HG02981 (cell line): ENCODE measurements around the gene C22orf31.
"Not testable (repeated sequence)": the region's sequence is repeated elsewhere in the genome, so short reads cannot be mapped to it uniquely, and the experiment has no call there.

Experiments
- ATAC-seq: cut with Tn5 transposase; IDR thresholded peaks from one replicate; pipeline ENCODE4 v1.9.1; 2021; ENCODE audit warnings: mild to moderate bottlenecking, moderate library complexity; ENCODE audit not compliant: unreplicated experiment

The C22orf31 gene

GRCh38 chr22:29061773-29062172 lies at the start of gene C22orf31:
TSS of gene C22orf31 (minus strand) at chr22:29061831. CDS start at chr22:29061792, 39 bp downstream.
- no peak for ATAC-seq

- ATAC-seq: no peak
These were observed 49.3 kb upstream of the C22orf31 start for GRCh38 chr22:29110946-29111345.

GRCh38 chr22:29109822-29110221 lies 48.2 kb upstream of the C22orf31 start:
- ATAC-seq: no peak

GRCh38 chr22:29108137-29108536 lies 46.5 kb upstream of the C22orf31 start:
- no peak for ATAC-seq

- no peak for ATAC-seq
These were observed 45.2 kb upstream of the C22orf31 start for GRCh38 chr22:29106839-29107238.

- no peak for ATAC-seq
These were observed 43.8 kb upstream of the C22orf31 start for GRCh38 chr22:29105468-29105867.

GRCh38 chr22:29103121-29103520 lies 41.5 kb upstream of the C22orf31 start:
- no peak for ATAC-seq

GRCh38 chr22:29102300-29102699 lies 40.7 kb upstream of the C22orf31 start:
- no peak for ATAC-seq

GRCh38 chr22:29098296-29098695 lies 36.7 kb upstream of the C22orf31 start:
- no peak for ATAC-seq

- ATAC-seq: no peak
These were observed 35.4 kb upstream of the C22orf31 start for GRCh38 chr22:29096736-29097669.

GRCh38 chr22:29095459-29095858 lies 33.8 kb upstream of the C22orf31 start:
- no peak for ATAC-seq

- ATAC-seq: no peak
These were observed 32.1 kb upstream of the C22orf31 start for GRCh38 chr22:29093501-29094300.

- ATAC-seq: no peak
These were observed 31.4 kb upstream of the C22orf31 start for GRCh38 chr22:29093030-29093429.

- no peak for ATAC-seq
These were observed 30.6 kb upstream of the C22orf31 start for GRCh38 chr22:29092243-29092642.

- ATAC-seq: no peak
These were observed 28.4 kb upstream of the C22orf31 start for GRCh38 chr22:29090039-29090438.

- ATAC-seq: no peak
These were observed 27.9 kb upstream of the C22orf31 start for GRCh38 chr22:29089507-29089906.

- no peak for ATAC-seq
These were observed 27.2 kb upstream of the C22orf31 start for GRCh38 chr22:29088809-29089208.

- ATAC-seq: no peak
These were observed 25.4 kb upstream of the C22orf31 start for GRCh38 chr22:29087012-29087411.

GRCh38 chr22:29083933-29084591 lies 22.4 kb upstream of the C22orf31 start:
- ATAC-seq: no peak

GRCh38 chr22:29083576-29083932 lies 21.9 kb upstream of the C22orf31 start:
- not testable (repeated sequence) for ATAC-seq

- ATAC-seq: no peak
These were observed 21.4 kb upstream of the C22orf31 start for GRCh38 chr22:29082826-29083545.
